Caco-2 (cell line): ENCODE data around the gene CDK15. TPM values are rescaled to one million over a fixed set of nuclear protein-coding genes. Genes with fewer than 3 reads are reported as not detected.

Experiments used
- BruUV-seq: library from RNA; stranded (reverse); fragments of 400-500 nt; replicated peaks from 2 replicates; lab custom pipeline; 2021; lab: Mats Ljungman, UMichigan
- CTCF ChIA-PET: fragments of 300-600 bp; sonication (Branson Sonifier 250); formaldehyde crosslinking; loops from one replicate; lab custom pipeline; 2022; ENCODE audit warnings: antibody characterized with exemption; lab: Charles Lee
- POLR2A ChIA-PET: fragments of 300-600 bp; sonication (Branson Sonifier 250); formaldehyde crosslinking; loops from one replicate; lab custom pipeline; 2022; ENCODE audit warnings: antibody characterized with exemption; lab: Charles Lee
- DNase-seq, 2 experiments: peaks; one replicate each; pipeline versions ENCODE4 v3.0.0 to v3.0.0-alpha.2; 2020 to 2022
- H3K27me3 ChIP-seq: replicated peaks from 2 replicates; pipeline ENCODE4 v1.6.0; 2011; ENCODE audit warnings: low read length; ENCODE audit not compliant: control insufficient read depth, insufficient read depth
- H3K36me3 ChIP-seq: 2 replicates; pipeline ENCODE4 v1.5.1; 2011; ENCODE audit warnings: low read length; ENCODE audit not compliant: control insufficient read depth, insufficient read depth
- H3K4me1 ChIP-seq: fragments of 250-450 bp; sonication (Bioruptor Pico); 2 replicates; pipeline ENCODE4 v1.5.1; 2020; ENCODE audit warnings: mild to moderate bottlenecking
- H3K4me3 ChIP-seq: 2 replicates; pipeline ENCODE4 v1.5.1; 2011; ENCODE audit warnings: low read depth, mild to moderate bottlenecking, control low read depth, low read length
- H3K9me3 ChIP-seq: fragments of 250-450 bp; sonication (Bioruptor Pico); 2 replicates; pipeline ENCODE4 v1.5.1; 2020; ENCODE audit warnings: mild to moderate bottlenecking, moderate library complexity
- H3K27ac Mint-ChIP-seq: one replicate; pipeline ENCODE4 v1.8.0; 2022; ENCODE audit warnings: mixed read lengths; ENCODE audit not compliant: unreplicated experiment
- H3K27me3 Mint-ChIP-seq: one replicate; pipeline ENCODE4 v1.8.0; 2022; ENCODE audit warnings: mixed read lengths; ENCODE audit not compliant: insufficient read depth, unreplicated experiment
- H3K36me3 Mint-ChIP-seq: one replicate; pipeline ENCODE4 v1.8.0; 2022; ENCODE audit warnings: mild to moderate bottlenecking, mixed read lengths; ENCODE audit not compliant: insufficient read depth, unreplicated experiment
- H3K4me1 Mint-ChIP-seq: one replicate; pipeline ENCODE4 v1.8.0; 2022; ENCODE audit warnings: low read depth, mixed read lengths; ENCODE audit not compliant: unreplicated experiment
- H3K4me3 Mint-ChIP-seq: one replicate; pipeline ENCODE4 v1.8.0; 2022; ENCODE audit warnings: mild to moderate bottlenecking, moderate library complexity, mixed read lengths; ENCODE audit not compliant: unreplicated experiment
- H3K9me3 Mint-ChIP-seq: one replicate; pipeline ENCODE4 v1.8.0; 2022; ENCODE audit warnings: mixed read lengths; ENCODE audit not compliant: unreplicated experiment
- CTCF ChIP-seq, 2 experiments: fragments of 200-600 bp in 1 of 2; IDR thresholded peaks; 1 replicate in 1 of 2; 2 replicates in 1 of 2; pipeline versions ENCODE4 v1.5.1 to v1.8.0; 2011 to 2022; ENCODE audit warnings: antibody characterized with exemption in 1 of 2, control low read depth in 1 of 2, inconsistent platforms in 1 of 2, low read depth in 1 of 2, low read length in 1 of 2, mild to moderate bottlenecking in 1 of 2, moderate library complexity in 1 of 2; ENCODE audit not compliant: insufficient read depth in 1 of 2, severe bottlenecking in 1 of 2, unreplicated experiment in 1 of 2
- intact Hi-C: fragments of 100-400 bp; cut with micrococcal nuclease; formaldehyde crosslinking; loops from one replicate; pipeline ENCODE4 v1.10.0; 2022; ENCODE audit not compliant: unreplicated experiment
- total RNA-seq: library from RNA; stranded (reverse); gene quantifications from 2 replicates; pipeline ENCODE4 v1.2.3, GENCODE V29; 2022

CDK15 gene
- total RNA-seq, 1 experiment from 2014 or later: not detected

- no peak for DNase-seq
- POLR2A ChIA-PET: no interaction called here
- Mint-ChIP-seq H3K27me3 (no peaks in the 10 kb centered on the region), H3K4me3 (no peak overlapping the region), H3K4me1 (no peaks in the 10 kb centered on the region), H3K9me3 (no peaks in the 10 kb centered on the region), H3K27ac (no peak overlapping the region), H3K36me3 (no peaks in the 10 kb centered on the region)
- intact Hi-C loops: loop anchor here (1.0 to 5.0 kb wide), 4 partner anchors 64 to 382 kb away; partner anchors contain the start of gene FZD7
- H3K9me3 ChIP-seq: no peaks in the 10 kb centered on the region
- H3K4me1 ChIP-seq: peaks cover 5% of the 10 kb centered on the region; the same call in 1 of the 2 replicates
- H3K36me3 ChIP-seq: no peaks in the 10 kb centered on the region
- CTCF ChIA-PET: interaction anchor here (0.7 kb wide), 1 partner anchor 487 kb away, joined by 3 read pairs; no protein-coding TSS in a partner anchor
- H3K4me3 ChIP-seq: no peak overlapping the region
- BruUV-seq: no TSS peak
- TF ChIP-seq CTCF (IDR thresholded peaks at IDR 0.05; ENCODE audit: insufficient read depth in 1 of 2, low read depth in 1 of 2, low read length in 1 of 2, severe bottlenecking in 1 of 2, unreplicated experiment in 1 of 2): no peak
- H3K27me3 ChIP-seq: no peaks in the 10 kb centered on the region
Measured at GRCh38 chr2:201796478-201796865, 9.9 kb upstream of the CDK15 start.

- Mint-ChIP-seq H3K9me3 (no peaks in the 10 kb centered on the region), H3K4me1 (no peaks in the 10 kb centered on the region), H3K27ac (no peak overlapping the region), H3K27me3 (no peaks in the 10 kb centered on the region), H3K4me3 (no peak overlapping the region), H3K36me3 (no peaks in the 10 kb centered on the region)
- CTCF ChIA-PET: no interaction called here
- TF ChIP-seq CTCF (IDR thresholded peaks at IDR 0.05; ENCODE audit: insufficient read depth in 1 of 2, low read depth in 1 of 2, low read length in 1 of 2, severe bottlenecking in 1 of 2, unreplicated experiment in 1 of 2): no peak
- POLR2A ChIA-PET: no interaction called here
- Histone ChIP-seq H3K4me1 (peaks cover 5% of the 10 kb centered on the region; the same call in 1 of the 2 replicates), H3K9me3 (no peaks in the 10 kb centered on the region), H3K36me3 (no peaks in the 10 kb centered on the region), H3K27me3 (no peaks in the 10 kb centered on the region), H3K4me3 (no peak overlapping the region)
- BruUV-seq: no TSS peak
- no peak for DNase-seq
- intact Hi-C loops: loop anchor here (5.0 kb wide), 1 partner anchor 235 kb away; the partner anchor contains the start of gene FZD7
Measured at GRCh38 chr2:201797175-201797840, 9.0 kb upstream of the CDK15 start.

- Mint-ChIP-seq H3K36me3 (no peaks in the 10 kb centered on the region), H3K27me3 (no peaks in the 10 kb centered on the region), H3K27ac (no peak overlapping the region), H3K4me1 (no peaks in the 10 kb centered on the region), H3K9me3 (no peaks in the 10 kb centered on the region), H3K4me3 (no peak overlapping the region)
- CTCF ChIA-PET: interaction anchor here (0.8 kb wide), 1 partner anchor 381 kb away, joined by 3 read pairs; no protein-coding TSS in a partner anchor
- intact Hi-C loops: loop anchor here (5.0 kb wide), 1 partner anchor 234 kb away; the partner anchor contains the start of gene FZD7
- no peaks in the 10 kb centered on the region for H3K27me3 ChIP-seq
- POLR2A ChIA-PET: interaction anchor here (0.7 kb wide), 1 partner anchor 10 kb away, joined by 6 read pairs; no protein-coding TSS in a partner anchor
- BruUV-seq: no TSS peak
- no peaks in the 10 kb centered on the region for H3K36me3 ChIP-seq
- H3K4me3 ChIP-seq: no peak overlapping the region
- peaks cover 5% of the 10 kb centered on the region; the same call in 1 of the 2 replicates for H3K4me1 ChIP-seq
- DNase-seq: no peak
- H3K9me3 ChIP-seq: no peaks in the 10 kb centered on the region
- TF ChIP-seq CTCF (IDR thresholded peaks at IDR 0.05; ENCODE audit: insufficient read depth in 1 of 2, low read depth in 1 of 2, low read length in 1 of 2, severe bottlenecking in 1 of 2, unreplicated experiment in 1 of 2): no peak
Measured at GRCh38 chr2:201798252-201798913, 8.0 kb upstream of the CDK15 start.
